Astrocyte (in vitro differentiated cells and primary cell): ENCODE results near the gene RGS9. TPM values are rescaled to one million over a fixed set of nuclear protein-coding genes. Genes with fewer than 3 reads are reported as not detected.

Experiments
- DNase-seq: peaks from one replicate; pipeline ENCODE4 v3.0.0-alpha.2; 2010; ENCODE audit warnings: low read depth
- FAIRE-seq: peaks from 2 replicates; lab custom pipeline; 2011; peaks lifted over from hg19 to GRCh38; lab: Jason Lieb, UNC
- H2AFZ ChIP-seq: 2 replicates; pipeline ENCODE4 v1.6.0; 2012; ENCODE audit warnings: low read depth, low read length, inconsistent platforms
- H3K27ac ChIP-seq: 2 replicates; pipeline ENCODE4 v1.5.1; 2011; ENCODE audit warnings: low read depth, low read length, inconsistent platforms
- H3K27me3 ChIP-seq: 2 replicates; pipeline ENCODE4 v1.6.0; 2011; ENCODE audit warnings: low read length, inconsistent platforms; ENCODE audit not compliant: insufficient read depth
- H3K36me3 ChIP-seq: 2 replicates; pipeline ENCODE4 v1.5.1; 2011; ENCODE audit warnings: low read length, inconsistent platforms; ENCODE audit not compliant: insufficient read depth
- H3K4me1 ChIP-seq: 2 replicates; pipeline ENCODE4 v1.5.1; 2011; ENCODE audit warnings: low read length, inconsistent platforms; ENCODE audit not compliant: insufficient read depth
- H3K4me2 ChIP-seq: 2 replicates; pipeline ENCODE4 v1.6.0; 2012; ENCODE audit warnings: low read length, inconsistent platforms
- H3K4me3 ChIP-seq: 2 replicates; pipeline ENCODE4 v1.5.1; 2011; ENCODE audit warnings: low read depth, mild to moderate bottlenecking, low read length, inconsistent platforms; ENCODE audit not compliant: insufficient read depth
- H3K79me2 ChIP-seq: 2 replicates; pipeline ENCODE4 v1.6.0; 2012; ENCODE audit warnings: mild to moderate bottlenecking, low read length, inconsistent platforms; ENCODE audit not compliant: insufficient read depth
- H3K9ac ChIP-seq: 2 replicates; pipeline ENCODE4 v1.6.0; 2012; ENCODE audit warnings: mild to moderate bottlenecking, low read length, inconsistent platforms
- H3K9me3 ChIP-seq: 2 replicates; pipeline ENCODE4 v1.5.1; 2012; ENCODE audit warnings: low read depth, mild to moderate bottlenecking, low read length, inconsistent platforms; ENCODE audit not compliant: insufficient read depth
- H4K20me1 ChIP-seq: 2 replicates; pipeline ENCODE4 v1.6.0; 2012; ENCODE audit warnings: low read length, inconsistent platforms; ENCODE audit not compliant: insufficient read depth
- H3K27ac Mint-ChIP-seq: one replicate; pipeline ENCODE4 v1.8.0; 2021; ENCODE audit warnings: mild to moderate bottlenecking, mixed read lengths; ENCODE audit not compliant: unreplicated experiment
- H3K27me3 Mint-ChIP-seq: one replicate; pipeline ENCODE4 v1.8.0; 2021; ENCODE audit warnings: low read depth, mixed read lengths; ENCODE audit not compliant: unreplicated experiment
- H3K36me3 Mint-ChIP-seq: one replicate; pipeline ENCODE4 v1.8.0; 2021; ENCODE audit warnings: low read depth, mixed read lengths; ENCODE audit not compliant: unreplicated experiment
- H3K4me1 Mint-ChIP-seq: one replicate; pipeline ENCODE4 v1.8.0; 2021; ENCODE audit warnings: low read depth, mixed read lengths; ENCODE audit not compliant: unreplicated experiment
- H3K4me3 Mint-ChIP-seq: one replicate; pipeline ENCODE4 v1.8.0; 2021; ENCODE audit warnings: mild to moderate bottlenecking, moderate library complexity, mixed read lengths; ENCODE audit not compliant: unreplicated experiment
- H3K9me3 Mint-ChIP-seq: one replicate; pipeline ENCODE4 v1.8.0; 2021; ENCODE audit warnings: mild to moderate bottlenecking, mixed read lengths; ENCODE audit not compliant: unreplicated experiment
- CTCF ChIP-seq: IDR thresholded peaks from 2 replicates; pipeline ENCODE4 v1.5.1; 2011; ENCODE audit warnings: low read depth, mild to moderate bottlenecking, inconsistent platforms, low read length, moderate library complexity; ENCODE audit not compliant: insufficient read depth
- EZH2 ChIP-seq: IDR thresholded peaks from 2 replicates; pipeline ENCODE4 v1.6.1; 2012; ENCODE audit warnings: mild to moderate bottlenecking, low read length, inconsistent platforms; ENCODE audit not compliant: insufficient read depth
- total RNA-seq: library from RNA; stranded (reverse); gene quantifications from 2 replicates; pipeline ENCODE4 v1.2.1, GENCODE V29; 2021

RGS9 gene
- total RNA-seq, 1 donor from 2014 or later: 9.4 TPM

DNA sequence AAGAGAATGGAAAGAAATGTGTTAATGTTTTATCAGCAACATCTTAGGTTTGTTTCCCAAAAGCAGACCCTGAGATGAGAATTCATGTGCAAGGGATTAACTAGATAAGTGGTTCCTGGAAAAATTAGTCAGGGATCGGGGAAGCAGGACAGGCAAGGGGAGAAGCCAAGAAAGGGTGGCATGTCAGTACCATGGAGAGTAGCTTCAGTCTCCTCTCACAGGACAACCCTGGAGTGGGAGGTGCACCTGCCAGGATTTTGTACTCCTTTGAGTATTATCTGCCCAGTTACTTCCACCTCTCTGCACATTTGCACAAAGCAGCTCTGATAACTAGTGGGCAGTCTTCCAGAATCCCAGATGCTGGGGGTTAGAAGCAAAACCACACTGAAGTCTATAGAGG, 117.0 kb downstream of the RGS9 start:
- Histone ChIP-seq H3K27me3 (peaks cover 4% of the 10 kb centered on the region), H3K4me2 (no peak overlapping the region), H3K4me1 (no peaks in the 10 kb centered on the region), H3K27ac (no peak overlapping the region), H3K9ac (no peak overlapping the region), H4K20me1 (no peaks in the 10 kb centered on the region), H3K4me3 (no peak overlapping the region), H3K36me3 (no peaks in the 10 kb centered on the region), H3K9me3 (no peaks in the 10 kb centered on the region), H3K79me2 (no peaks in the 10 kb centered on the region), H2AFZ (no peak overlapping the region)
- no peak overlapping the region for H3K27ac Mint-ChIP-seq
- H3K4me1 Mint-ChIP-seq: no peaks in the 10 kb centered on the region
- no peak for DNase-seq
- H3K36me3 Mint-ChIP-seq: no peaks in the 10 kb centered on the region
- no peak overlapping the region for H3K4me3 Mint-ChIP-seq
- H3K9me3 Mint-ChIP-seq: peaks cover 14% of the 10 kb centered on the region
- H3K27me3 Mint-ChIP-seq: peaks cover 22% of the 10 kb centered on the region
- TF ChIP-seq EZH2 (no peak), CTCF (no peak)
- no peak for FAIRE-seq

DNA sequence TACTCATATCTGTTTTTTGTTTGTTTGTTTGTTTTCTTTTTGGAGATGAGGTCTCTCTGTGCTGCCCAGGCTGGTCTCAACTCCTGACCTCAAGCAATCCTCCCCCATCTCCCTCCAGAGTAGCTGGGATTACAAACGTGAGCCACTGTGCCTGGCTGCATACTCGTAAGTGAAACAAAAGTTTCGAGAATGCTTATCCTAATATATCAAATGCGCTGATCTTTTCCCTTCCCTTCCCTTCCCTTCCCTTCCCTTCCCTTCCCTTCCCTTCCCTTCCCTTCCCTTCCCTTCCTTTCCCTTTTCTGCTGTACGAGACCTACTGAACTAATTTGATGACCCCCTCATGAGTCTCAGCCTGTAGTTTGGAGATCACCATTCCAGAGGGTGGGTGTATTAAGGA, 122.1 kb downstream of the RGS9 start:
- Histone ChIP-seq H3K27me3 (no peaks in the 10 kb centered on the region), H3K4me3 (no peak overlapping the region), H3K79me2 (no peaks in the 10 kb centered on the region), H4K20me1 (no peaks in the 10 kb centered on the region), H3K27ac (no peak overlapping the region), H3K9me3 (no peaks in the 10 kb centered on the region), H3K9ac (no peak overlapping the region), H3K4me2 (no peak overlapping the region), H2AFZ (no peak overlapping the region), H3K36me3 (no peaks in the 10 kb centered on the region), H3K4me1 (peaks cover 6% of the 10 kb centered on the region)
- FAIRE-seq: no peak
- TF ChIP-seq CTCF (no peak), EZH2 (no peak)
- peaks cover 9% of the 10 kb centered on the region for H3K9me3 Mint-ChIP-seq
- no peaks in the 10 kb centered on the region for H3K36me3 Mint-ChIP-seq
- no peak overlapping the region for H3K4me3 Mint-ChIP-seq
- no peaks in the 10 kb centered on the region for H3K4me1 Mint-ChIP-seq
- H3K27ac Mint-ChIP-seq: no peak overlapping the region
- H3K27me3 Mint-ChIP-seq: peaks cover 4% of the 10 kb centered on the region
- no peak for DNase-seq

DNA sequence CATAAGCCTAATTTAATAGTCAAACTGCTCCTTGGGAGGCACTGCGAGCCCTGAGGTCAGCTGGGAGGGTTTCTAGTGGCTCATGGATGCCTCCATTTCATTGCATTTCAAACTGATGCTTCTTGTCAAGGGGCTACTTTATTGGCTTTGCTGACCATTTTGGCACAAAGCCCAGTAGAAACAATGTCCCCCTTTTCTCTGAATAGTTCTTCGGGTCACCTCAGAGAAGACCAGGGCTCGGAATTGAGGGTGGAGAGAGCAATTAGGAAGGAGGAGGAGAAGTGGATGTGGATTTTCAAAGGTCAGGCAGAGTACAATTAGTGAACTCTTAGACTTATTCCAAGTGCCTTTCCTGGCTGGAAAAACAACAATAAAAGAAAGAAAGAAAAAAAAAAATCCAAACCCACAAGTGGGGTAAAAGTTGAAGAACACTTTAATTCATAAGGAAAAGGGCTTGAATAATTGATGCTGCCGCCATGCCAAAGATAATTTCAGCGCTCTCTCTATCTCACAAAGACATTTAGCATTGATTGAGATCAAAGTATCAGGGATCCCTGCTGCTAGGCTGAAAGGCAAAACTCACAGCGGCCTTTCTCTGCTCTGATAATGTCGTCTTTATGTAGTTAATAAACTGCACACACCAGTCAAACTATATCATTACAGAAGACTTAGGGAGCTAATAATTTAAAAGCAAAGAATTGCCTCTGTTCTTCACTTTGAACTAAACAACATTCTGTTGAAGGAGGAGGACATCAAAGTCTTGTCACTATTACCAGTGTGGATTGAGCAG, 122.7 kb downstream of the RGS9 start:
- DNase-seq (no peak), FAIRE-seq (no peak)
- Histone ChIP-seq H3K9me3 (no peaks in the 10 kb centered on the region), H4K20me1 (no peaks in the 10 kb centered on the region), H3K4me2 (no peak overlapping the region), H2AFZ (no peak overlapping the region), H3K36me3 (no peaks in the 10 kb centered on the region), H3K4me3 (no peak overlapping the region), H3K4me1 (peaks cover 6% of the 10 kb centered on the region), H3K79me2 (no peaks in the 10 kb centered on the region), H3K27me3 (no peaks in the 10 kb centered on the region), H3K27ac (no peak overlapping the region), H3K9ac (no peak overlapping the region)
- H3K27me3 Mint-ChIP-seq: peaks cover 3% of the 10 kb centered on the region
- no peak overlapping the region for H3K4me3 Mint-ChIP-seq
- H3K4me1 Mint-ChIP-seq: no peaks in the 10 kb centered on the region
- TF ChIP-seq EZH2: no peak
- no peak for TF ChIP-seq CTCF
- peak overlapping the region; percentile 53 for H3K27ac Mint-ChIP-seq
- H3K9me3 Mint-ChIP-seq: peaks cover 9% of the 10 kb centered on the region
- H3K36me3 Mint-ChIP-seq: no peaks in the 10 kb centered on the region
